ENCODE measurements around the gene POLR2A. TPM values are rescaled to one million over a fixed set of nuclear protein-coding genes. Genes with fewer than 3 reads are reported as not detected.

The POLR2A gene
- total and polyA plus RNA-seq, 9 donors = 26.7 to 110 (median 84.9) TPM

DNA sequence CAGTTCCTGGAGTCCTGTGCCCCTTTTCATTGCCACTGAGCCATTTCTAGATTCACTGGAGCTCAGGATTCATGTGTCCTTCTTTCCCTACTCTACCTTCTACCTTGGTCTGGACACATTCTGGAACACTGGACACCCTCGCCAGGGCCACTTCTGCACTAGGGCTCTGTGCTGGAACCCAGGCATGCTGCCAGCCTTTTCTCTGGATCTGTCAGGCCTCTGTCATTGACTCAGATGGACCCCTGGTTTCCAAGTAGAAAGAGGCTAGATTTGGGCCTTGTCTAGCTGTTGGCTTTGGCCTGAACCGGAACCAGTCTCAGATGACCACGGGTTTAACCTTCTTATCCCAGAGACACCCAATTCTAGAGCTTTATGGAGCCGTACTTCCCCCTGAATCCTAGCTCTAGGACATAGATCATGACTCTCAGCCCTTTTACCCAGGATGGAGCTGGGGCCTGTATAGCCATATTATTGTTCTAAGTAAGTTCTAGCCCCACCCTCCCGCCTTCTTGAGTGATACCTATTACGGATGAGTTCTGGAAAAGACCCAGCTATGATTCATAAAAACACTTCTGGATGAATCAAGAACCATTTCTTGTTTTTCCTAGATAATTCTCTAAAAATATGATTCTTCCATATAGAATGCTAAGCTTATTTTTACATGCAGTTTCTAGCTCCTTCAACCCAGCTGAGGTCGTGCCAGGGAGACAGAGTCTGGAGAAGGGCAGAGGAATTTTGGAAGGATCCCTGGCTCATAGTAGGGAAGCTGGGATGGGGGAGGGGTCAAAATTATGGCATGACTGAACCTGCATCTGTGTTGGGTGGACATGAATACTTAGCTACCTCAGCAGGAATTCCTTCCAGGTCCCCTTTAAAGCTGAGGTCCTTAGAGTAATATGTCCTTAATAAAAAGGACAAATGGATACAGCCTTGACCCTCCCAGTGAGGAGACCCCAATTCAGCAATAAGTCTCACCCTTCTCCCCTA lies 40.4 kb upstream of the POLR2A start:
- Histone ChIP-seq H3K27ac (no peak overlapping the region), H3K4me1 (ENCODE audit: insufficient read depth) (peaks cover 2% of the 10 kb centered on the region), H3K9me3 (no peaks in the 10 kb centered on the region), H3K36me3 (no peaks in the 10 kb centered on the region), H3K27me3 (no peaks in the 10 kb centered on the region), H3K4me3 (no peak overlapping the region)
- 79 to 88% (median 82%) methylated on average over 7 of the region's 7 CpGs for WGBS, 3 donors
- DNase-seq = no peak
- intact Hi-C loops (cut with DNase I) = loop anchor here in 3 of 4 donors (5.0 kb wide), 1 partner anchor 34 kb away; the partner anchor contains the start of gene ZBTB4 (in 3 of the 3)
- TF ChIP-seq EP300 (IDR thresholded peaks at IDR 0.05) = no peak
- TF ChIP-seq, protein P1, sequence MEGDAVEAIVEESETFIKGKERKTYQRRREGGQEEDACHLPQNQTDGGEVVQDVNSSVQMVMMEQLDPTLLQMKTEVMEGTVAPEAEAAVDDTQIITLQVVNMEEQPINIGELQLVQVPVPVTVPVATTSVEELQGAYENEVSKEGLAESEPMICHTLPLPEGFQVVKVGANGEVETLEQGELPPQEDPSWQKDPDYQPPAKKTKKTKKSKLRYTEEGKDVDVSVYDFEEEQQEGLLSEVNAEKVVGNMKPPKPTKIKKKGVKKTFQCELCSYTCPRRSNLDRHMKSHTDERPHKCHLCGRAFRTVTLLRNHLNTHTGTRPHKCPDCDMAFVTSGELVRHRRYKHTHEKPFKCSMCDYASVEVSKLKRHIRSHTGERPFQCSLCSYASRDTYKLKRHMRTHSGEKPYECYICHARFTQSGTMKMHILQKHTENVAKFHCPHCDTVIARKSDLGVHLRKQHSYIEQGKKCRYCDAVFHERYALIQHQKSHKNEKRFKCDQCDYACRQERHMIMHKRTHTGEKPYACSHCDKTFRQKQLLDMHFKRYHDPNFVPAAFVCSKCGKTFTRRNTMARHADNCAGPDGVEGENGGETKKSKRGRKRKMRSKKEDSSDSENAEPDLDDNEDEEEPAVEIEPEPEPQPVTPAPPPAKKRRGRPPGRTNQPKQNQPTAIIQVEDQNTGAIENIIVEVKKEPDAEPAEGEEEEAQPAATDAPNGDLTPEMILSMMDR (IDR thresholded peaks at IDR 0.05) = no peak
- no peak for TF ChIP-seq POLR2A (IDR thresholded peaks at IDR 0.05)

- WGBS, 3 donors = 7 to 9% (median 7%) methylated on average over 44 to 51 of the region's 51 CpGs
- intact Hi-C loops (cut with DNase I) = loop anchor here in 3 of 4 donors (5.0 kb wide), 1 partner anchor 32 kb away; the partner anchor contains the start of gene ZBTB4 (in 3 of the 3)
- DNase-seq = peak in 4 of 5 donors; percentile 32 to 73 (median 57)
- H3K36me3 ChIP-seq = no peaks in the 10 kb centered on the region
- H3K4me1 ChIP-seq (ENCODE audit: insufficient read depth) = peaks cover 2% of the 10 kb centered on the region
- no peak within 1 kb of the TSS for H3K27ac ChIP-seq
- TF ChIP-seq, protein P1 (IDR thresholded peaks at IDR 0.05) = no peak
- TF ChIP-seq EP300 (IDR thresholded peaks at IDR 0.05) (no peak), POLR2A (IDR thresholded peaks at IDR 0.05) (no peak)
- H3K9me3 ChIP-seq = no peaks in the 10 kb centered on the region
- H3K4me3 ChIP-seq = no peak within 1 kb of the TSS
- H3K27me3 ChIP-seq = no peaks in the 10 kb centered on the region
These were observed 39.2 kb upstream of the POLR2A start, which contains the start of gene CHRNB1 for GRCh38 chr17:7444682-7445618. Gene CHRNB1 (plus strand): TSS chr17:7445061. CDS start chr17:7445128, 67 bp downstream.

GRCh38 chr17:7445619-7445968 lies 38.6 kb upstream of the POLR2A start:
- Histone ChIP-seq H3K9me3 (no peaks in the 10 kb centered on the region), H3K27me3 (no peaks in the 10 kb centered on the region), H3K4me1 (ENCODE audit: insufficient read depth) (no peaks in the 10 kb centered on the region), H3K4me3 (no peak overlapping the region), H3K36me3 (no peaks in the 10 kb centered on the region), H3K27ac (no peak overlapping the region)
- intact Hi-C loops (cut with DNase I) = no loop called here
- WGBS, 3 donors = 8 to 9% (median 8%) methylated on average over 16 of the region's 16 CpGs
- TF ChIP-seq POLR2A (IDR thresholded peaks at IDR 0.05) (no peak), EP300 (IDR thresholded peaks at IDR 0.05) (no peak)
- TF ChIP-seq, protein P1 (IDR thresholded peaks at IDR 0.05) = no peak
- no peak for DNase-seq

DNA sequence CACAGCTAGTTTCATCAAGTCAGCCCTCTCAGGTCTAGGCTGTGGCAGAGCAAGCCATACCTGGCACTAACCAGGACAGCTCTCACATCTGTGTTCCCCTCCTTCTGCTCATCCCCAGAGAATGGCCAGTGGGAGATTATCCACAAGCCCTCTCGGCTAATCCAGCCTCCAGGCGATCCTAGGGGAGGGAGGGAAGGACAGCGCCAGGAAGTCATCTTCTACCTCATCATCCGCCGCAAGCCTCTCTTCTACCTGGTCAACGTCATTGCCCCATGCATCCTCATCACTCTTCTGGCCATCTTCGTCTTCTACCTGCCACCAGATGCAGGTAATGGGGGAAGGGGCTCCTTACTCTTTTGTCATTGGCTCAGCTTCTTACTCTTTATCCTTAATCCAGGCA lies 35.7 kb upstream of the POLR2A start:
- H3K27me3 ChIP-seq = no peaks in the 10 kb centered on the region
- H3K4me1 ChIP-seq (ENCODE audit: insufficient read depth) = no peaks in the 10 kb centered on the region
- H3K9me3 ChIP-seq = no peaks in the 10 kb centered on the region
- no peak overlapping the region for H3K4me3 ChIP-seq
- TF ChIP-seq EP300 (IDR thresholded peaks at IDR 0.05) = no peak
- TF ChIP-seq, protein P1 (IDR thresholded peaks at IDR 0.05) = no peak
- TF ChIP-seq POLR2A (IDR thresholded peaks at IDR 0.05) = no peak
- DNase-seq = no peak
- H3K36me3 ChIP-seq = no peaks in the 10 kb centered on the region
- no peak overlapping the region for H3K27ac ChIP-seq
- intact Hi-C loops (cut with DNase I) = no loop called here
- 88 to 92% (median 90%) methylated on average over 7 of the region's 7 CpGs for WGBS, 3 donors

All from ovary (tissue), 9 donors.